Sigmoid colon (tissue), 4 donors: ENCODE measurements around the gene APBB3.
"Not testable (repeated sequence)": the region's sequence is repeated elsewhere in the genome, so short reads cannot be mapped to it uniquely, and the experiment has no call there.

Experiments
- CTCF ChIP-seq, 4 experiments: fragments of 450-650 bp in 3 of 4; fragments of 200-600 bp in 1 of 4; IDR thresholded peaks; one replicate each; pipeline ENCODE4 v1.5.1; 2016 to 2019; ENCODE audit warnings: antibody characterized with exemption in 4 of 4, mild to moderate bottlenecking in 3 of 4, moderate library complexity in 2 of 4
- EP300 ChIP-seq, 4 donors: sonication (generic); formaldehyde crosslinking; IDR thresholded peaks; one replicate each; pipeline ENCODE4 v1.6.1; 2017; ENCODE audit warnings: antibody characterized with exemption in 4 of 4
- POLR2A ChIP-seq, 2 donors: fragments of 450-650 bp; IDR thresholded peaks; one replicate each; pipeline ENCODE4 v1.6.1; 2016; ENCODE audit warnings: antibody characterized with exemption in 2 of 2, mild to moderate bottlenecking in 2 of 2, moderate library complexity in 2 of 2

DNA sequence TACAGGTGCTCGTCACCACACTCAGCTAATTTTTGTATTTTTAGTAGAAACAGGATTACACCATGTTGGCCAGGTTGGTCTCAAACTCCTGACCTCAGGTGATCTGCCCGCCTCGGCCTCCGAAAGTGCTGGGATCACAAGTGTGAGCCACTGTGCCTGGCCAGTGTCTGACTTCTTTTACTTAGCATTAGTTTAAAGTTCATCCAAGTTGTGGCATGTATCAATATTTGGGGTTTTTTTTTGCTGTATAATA lies 39.0 kb upstream of the APBB3 start:
- not testable (repeated sequence) for TF ChIP-seq POLR2A, CTCF, EP300 (IDR thresholded peaks at IDR 0.05)
